Stimulated activated CD4-positive, alpha-beta T cell treated with anti-CD3 and anti-CD28 coated beads, Interleukin-12 subunit alpha, Interleukin-12 subunit beta, amount 100 ng/mL, for 48 hours (primary cell): ENCODE data around the gene DTNBP1.
A peak's percentile ranks its signal among the peaks of the same experiment; 100 is the strongest.

Source experiments
- DNase-seq, 3 donors: peaks; one replicate each; pipeline ENCODE4 v3.0.0-alpha.2; 2020; ENCODE audit warnings: low read depth in 2 of 3, low spot score in 1 of 3

Gene DTNBP1

GRCh38 chr6:15626878-15627674 is 35.8 kb downstream of the DTNBP1 start:
- DNase-seq: no peak

DNA sequence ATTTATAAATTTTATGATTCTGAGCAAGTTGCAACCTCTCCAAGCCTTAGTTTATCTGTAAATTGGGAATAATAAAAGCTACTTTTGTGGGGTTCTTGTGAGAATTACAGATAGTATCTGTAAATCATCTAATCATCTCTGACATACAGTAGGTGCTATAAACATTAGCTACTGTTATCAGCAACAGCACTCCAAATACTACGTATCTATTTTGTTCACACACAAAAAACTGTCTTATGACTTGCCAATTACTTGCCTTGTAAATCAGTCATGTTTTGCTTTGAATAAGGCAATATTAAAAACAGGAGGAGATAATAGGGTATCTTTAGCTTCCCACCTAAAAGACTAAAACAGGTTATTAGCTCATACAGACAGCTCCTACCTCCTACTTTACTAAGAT is 36.7 kb downstream of the DTNBP1 start:
- no peak for DNase-seq

DNA sequence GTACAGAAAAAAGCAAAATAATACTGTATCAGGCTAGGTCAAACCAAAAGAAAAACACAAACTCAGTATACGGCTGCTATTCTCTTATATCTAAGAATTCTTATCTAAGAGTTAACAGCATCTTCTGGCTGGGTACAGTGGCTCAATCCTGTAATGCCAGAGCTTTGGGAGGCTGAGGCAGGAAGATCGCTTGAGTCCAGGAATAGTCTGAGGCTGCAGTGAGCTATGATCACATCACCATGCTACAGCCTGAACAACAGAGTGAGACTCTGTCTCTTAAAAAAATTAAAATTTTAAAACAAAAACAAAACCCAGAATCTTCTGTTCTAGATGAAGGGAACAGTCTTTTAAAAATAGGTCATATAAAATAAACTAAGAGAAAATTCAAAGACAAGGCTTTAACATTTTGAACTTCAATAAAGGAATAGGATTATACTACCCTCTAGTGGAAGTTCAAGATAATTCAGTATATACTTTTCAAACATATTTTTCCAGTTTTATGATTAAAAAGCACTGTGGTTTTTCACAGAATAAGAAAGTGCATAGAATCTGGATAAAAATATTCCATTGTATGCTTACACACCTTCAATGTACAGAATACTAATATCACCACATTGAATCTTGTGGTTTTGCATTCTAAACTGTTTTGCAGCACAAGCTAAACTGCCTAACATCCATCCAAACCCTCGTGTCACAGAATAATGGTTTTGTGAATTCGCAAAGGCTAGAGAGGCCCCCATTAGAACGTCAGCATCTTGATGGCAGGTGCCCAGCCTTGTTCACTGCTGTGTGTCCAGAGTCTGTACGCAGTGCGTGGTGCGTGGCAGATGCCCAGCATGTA is 39.3 kb downstream of the DTNBP1 start:
- no peak for DNase-seq

DNA sequence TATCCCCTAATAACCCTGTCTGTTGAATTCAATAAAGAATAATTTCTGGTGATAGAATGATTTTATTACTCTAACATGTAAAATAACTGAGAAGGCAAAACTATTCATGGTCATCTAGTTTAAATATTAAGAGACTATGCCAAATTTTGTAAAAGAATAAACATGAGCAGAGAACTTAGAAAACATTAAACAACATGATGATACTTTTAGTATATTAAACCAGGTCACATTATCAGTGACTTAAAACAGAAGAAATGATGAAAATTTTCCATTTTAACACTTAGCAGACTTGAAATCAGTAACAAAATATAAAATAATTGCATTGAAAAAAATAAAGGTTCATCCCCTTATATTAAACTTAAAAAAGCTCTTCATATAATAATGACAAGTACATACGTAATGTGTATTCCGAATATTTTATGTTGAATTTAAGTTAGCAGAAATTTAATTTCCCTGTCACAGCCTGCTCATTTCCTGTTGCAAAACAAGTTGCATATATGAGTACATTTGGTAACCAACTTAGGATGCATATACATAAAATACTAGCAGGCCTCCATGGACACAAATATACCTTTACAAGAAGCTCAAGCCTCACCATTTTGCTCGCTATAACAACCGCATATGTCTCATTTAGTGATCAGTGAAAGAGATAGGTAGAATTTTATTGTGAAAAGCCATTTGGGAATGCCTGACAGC is 40.6 kb downstream of the DTNBP1 start:
- no peak for DNase-seq

GRCh38 chr6:15621203-15622044 is 41.4 kb downstream of the DTNBP1 start:
- peak in 1 of 3 donors; percentile 10 for DNase-seq

- DNase-seq: no peak
These were observed 42.2 kb downstream of the DTNBP1 start for GRCh38 chr6:15620611-15621010.

GRCh38 chr6:15619330-15619729 is 43.5 kb downstream of the DTNBP1 start:
- no peak for DNase-seq

GRCh38 chr6:15618685-15619084 is 44.1 kb downstream of the DTNBP1 start:
- DNase-seq: no peak

DNA sequence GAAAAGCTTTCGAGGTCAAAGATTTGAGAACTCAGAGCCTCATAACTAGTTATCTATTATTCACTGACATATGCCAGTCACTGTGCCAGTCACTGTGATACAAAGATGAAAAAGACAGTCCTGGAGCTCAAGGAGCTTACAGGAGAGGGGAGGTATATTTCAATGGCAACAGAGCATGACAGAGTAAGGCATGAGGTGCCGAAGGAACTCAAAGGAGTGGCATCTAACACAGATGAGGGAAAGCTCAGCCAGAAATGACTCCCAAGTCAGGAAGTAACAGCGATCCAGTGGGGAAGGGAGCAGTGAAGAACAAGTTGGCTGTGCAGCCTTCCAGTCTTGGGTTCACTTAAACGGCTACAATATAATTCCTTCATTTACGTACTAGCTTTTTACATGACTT is 46.6 kb downstream of the DTNBP1 start:
- DNase-seq: no peak

- no peak for DNase-seq
These were observed 47.0 kb downstream of the DTNBP1 start for GRCh38 chr6:15615802-15616201.

DNA sequence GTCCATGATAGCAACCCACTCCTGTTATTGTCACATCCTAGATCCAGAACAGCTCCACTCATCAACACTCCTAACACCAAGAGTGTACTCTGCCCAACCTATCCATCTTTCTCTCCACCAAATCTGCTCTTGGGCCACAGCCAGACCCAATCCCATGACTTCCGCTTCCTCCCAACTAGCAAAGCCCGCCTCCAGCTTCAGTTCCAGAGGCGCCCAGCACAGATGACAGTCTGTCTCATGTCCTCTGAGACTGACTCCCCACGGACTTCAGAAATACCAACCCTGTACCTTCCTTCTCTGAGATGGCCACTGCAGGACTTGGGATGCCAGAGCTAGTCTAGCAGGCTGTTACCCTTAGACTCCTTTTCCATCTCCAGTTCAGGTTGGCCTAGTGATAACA is 48.6 kb downstream of the DTNBP1 start:
- no peak for DNase-seq

- DNase-seq: no peak
These were observed 54.4 kb downstream of the DTNBP1 start for GRCh38 chr6:15608396-15608795.

GRCh38 chr6:15607603-15608002 is 55.2 kb downstream of the DTNBP1 start:
- no peak for DNase-seq

GRCh38 chr6:15606347-15606746 is 56.5 kb downstream of the DTNBP1 start:
- DNase-seq: no peak

DNA sequence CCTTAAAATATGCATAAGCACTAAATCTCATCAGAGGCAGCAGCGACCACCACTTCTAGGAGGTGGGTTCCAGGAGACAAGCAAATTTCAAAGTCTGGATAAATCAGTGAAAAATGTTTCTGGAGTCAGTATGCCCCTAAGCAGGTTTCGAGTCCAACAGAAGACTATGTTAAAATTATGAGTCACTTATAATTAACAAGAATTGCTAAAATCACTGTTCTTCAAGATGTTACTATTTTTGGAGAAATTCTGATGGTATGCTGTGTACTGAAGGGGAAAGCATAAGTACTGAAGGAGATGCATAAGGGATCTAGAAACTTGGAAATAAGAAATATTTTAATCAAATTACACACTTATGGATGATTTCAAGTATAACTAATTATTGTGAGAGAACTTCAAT is 58.0 kb downstream of the DTNBP1 start:
- DNase-seq: no peak

- no peak for DNase-seq
These were observed 60.7 kb downstream of the DTNBP1 start for GRCh38 chr6:15602154-15602553.

DNA sequence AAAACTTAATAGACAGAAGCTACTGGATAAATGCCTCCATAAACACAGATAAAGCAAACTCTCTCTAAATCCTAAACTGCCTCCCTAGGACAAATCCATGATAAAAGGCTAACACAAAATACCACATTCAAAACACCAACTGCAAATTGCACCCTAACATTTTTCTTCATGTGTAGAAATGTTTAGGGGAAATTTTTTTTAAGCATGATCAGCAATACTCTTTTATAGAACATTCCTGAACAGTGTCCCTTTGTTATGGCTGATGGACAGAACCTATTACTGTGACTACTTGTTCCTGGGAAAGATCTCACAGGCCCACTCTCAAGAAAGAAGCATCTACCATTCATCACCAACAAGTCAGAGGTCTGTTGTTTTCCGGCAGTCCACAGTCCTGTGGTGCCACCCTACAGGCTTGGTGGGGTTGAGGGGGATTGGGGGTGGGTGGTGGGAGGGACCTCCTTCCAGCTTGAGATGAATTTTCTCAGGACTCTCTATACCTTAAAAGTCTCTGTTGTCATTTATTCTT is 64.5 kb downstream of the DTNBP1 start:
- DNase-seq: no peak

- DNase-seq: no peak
These were observed 66.5 kb downstream of the DTNBP1 start for GRCh38 chr6:15596186-15596896.

DNA sequence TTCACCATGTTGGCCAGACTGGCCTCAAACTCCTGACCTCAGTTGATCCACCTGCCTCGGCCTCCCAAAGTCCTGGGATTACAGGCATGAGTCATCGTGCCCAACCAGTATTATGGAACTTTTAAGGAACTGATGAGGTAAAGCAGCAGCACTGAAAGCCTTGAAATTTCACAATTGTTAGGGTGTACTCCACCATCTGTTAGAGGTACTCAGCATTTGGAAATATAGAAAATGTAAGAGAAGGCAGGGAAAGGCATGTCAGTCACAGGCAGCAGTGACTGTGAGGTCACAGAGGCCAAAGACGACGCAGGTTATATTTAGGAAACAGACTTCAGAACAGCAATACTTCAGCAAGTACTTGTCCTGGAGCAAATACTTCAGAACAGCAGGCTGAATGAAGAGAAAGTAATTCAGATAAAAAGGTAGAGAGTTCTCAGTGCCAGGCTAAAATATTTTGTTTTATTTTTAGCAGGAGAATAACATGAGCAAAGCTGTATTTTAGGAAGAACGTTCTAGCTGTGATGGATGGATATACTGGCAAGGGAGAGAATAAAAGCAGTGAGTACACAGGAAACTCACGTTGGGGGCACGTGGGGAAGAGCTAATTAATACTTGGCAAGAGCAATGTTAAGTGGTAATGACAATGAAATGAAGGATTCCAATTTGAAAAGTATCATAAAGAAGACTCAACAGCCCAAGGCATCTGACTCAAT is 67.2 kb downstream of the DTNBP1 start:
- no peak for DNase-seq
